Omental fat pad (tissue), 4 donors: Measurements from ENCODE around the gene UVSSA. TPM values are rescaled to one million over a fixed set of nuclear protein-coding genes. Genes with fewer than 3 reads are reported as not detected.

ENCODE experiments used
- ATAC-seq: fragments of 150-250 bp; one replicate; pipeline ENCODE4 v1.9.1; 2016; ENCODE audit warnings: mild to moderate bottlenecking, moderate library complexity; ENCODE audit not compliant: low FRiP score
- DNase-seq: peaks from one replicate; pipeline ENCODE4 v3.0.0-alpha.2; 2019; ENCODE audit warnings: low spot score
- CTCF ChIP-seq, 3 donors: fragments of 450-650 bp; IDR thresholded peaks; one replicate each; pipeline ENCODE4 v1.5.1; 2016 to 2017; ENCODE audit warnings: antibody characterized with exemption in 3 of 3, mild to moderate bottlenecking in 3 of 3, moderate library complexity in 2 of 3
- total RNA-seq, 4 donors: library from RNA; depleted of rRNA; stranded (reverse); fragments of >200 nt; gene quantifications; one replicate each; pipeline ENCODE4 v1.1.0, GENCODE V29; 2016

The UVSSA gene
- total RNA-seq, 4 donors from 2014 or later = 10.2 to 28.2 (median 13.0) TPM

DNA sequence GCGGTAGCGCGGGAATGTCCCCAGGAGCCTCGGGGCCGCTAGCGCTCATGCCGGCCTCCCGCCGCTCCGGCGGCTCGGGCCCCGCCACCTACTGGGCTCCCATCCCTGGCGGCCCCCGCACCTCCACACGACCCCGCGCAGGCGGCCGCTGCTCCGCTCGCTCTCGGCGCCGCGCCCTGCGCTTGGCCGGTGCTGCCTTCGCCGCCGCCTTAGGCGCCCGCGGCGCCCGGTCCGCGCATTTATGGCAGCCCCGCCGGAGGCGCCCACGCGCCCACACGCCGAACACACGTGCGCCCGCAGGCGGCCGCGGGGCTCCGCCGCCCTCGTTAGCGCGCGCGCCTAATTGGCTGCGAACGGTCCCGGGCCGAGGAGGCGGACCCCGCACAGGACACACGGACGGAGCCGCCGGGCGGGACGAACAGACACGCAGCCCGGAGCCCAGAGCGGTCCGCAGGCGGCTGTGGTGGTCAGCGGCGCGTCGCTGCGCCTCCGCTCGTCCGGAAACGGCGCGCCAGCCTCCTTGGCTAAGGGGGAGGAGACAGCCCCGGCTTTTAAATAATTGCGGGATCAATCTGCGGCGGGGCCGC is 59.5 kb downstream of the UVSSA start, which contains the start of gene NKX1-1:
Gene NKX1-1, minus strand, starts transcription at position 49 of the 587 bp plus-strand sequence. Its CDS starts 0 bp downstream, at position 49.
- DNase-seq (no peak), ATAC-seq (no peak)
- no peak for TF ChIP-seq CTCF (IDR thresholded peaks at IDR 0.05)

- ATAC-seq = no peak
- DNase-seq = no peak
- no peak for TF ChIP-seq CTCF (IDR thresholded peaks at IDR 0.05)
These were observed 60.1 kb downstream of the UVSSA start for GRCh38 chr4:1406981-1407656.

GRCh38 chr4:1407657-1408333 is 60.8 kb downstream of the UVSSA start:
- no peak for DNase-seq
- TF ChIP-seq CTCF (IDR thresholded peaks at IDR 0.05) = no peak
- ATAC-seq = no peak

DNA sequence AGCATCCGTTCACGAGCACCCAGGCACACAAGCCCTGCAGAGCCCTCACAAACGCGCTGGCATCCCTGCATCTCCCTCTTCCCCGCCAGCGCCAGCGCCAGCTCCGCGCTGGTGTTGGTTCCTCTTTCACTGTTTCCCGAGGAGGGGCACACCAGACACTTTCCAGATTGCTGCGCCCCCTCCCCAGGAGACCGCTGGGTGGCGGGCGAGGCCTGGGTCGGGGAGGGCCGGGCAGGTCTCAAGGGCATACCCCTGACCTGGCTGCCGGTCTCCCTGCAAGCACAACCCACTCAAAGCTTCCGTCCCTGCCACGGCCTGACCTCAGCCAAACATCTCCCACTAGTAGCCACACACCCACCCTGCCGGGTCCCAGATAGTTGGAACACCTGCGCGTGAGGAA is 61.4 kb downstream of the UVSSA start:
- ATAC-seq = no peak
- no peak for TF ChIP-seq CTCF (IDR thresholded peaks at IDR 0.05)

DNA sequence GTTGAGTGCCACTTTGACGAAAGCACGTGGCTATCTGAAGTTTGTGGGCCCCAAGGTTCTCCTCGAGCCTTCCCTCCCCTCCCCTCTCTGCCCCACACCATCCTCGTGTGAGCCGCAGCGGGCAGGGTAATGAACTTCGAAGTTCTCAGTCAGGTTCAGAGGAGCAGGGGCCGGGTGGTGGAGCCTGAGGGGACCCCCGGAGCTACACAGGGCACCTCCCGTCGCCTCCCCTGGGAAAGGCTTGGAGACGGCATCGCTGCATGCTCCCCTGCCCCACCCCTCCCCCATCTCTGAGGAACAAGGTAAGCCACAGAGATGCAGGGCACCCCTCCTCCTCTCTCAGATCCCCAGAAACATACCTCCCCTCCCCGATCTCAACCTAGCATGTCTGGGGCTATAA is 62.1 kb downstream of the UVSSA start:
- no peak for DNase-seq
- ATAC-seq = no peak
- TF ChIP-seq CTCF (IDR thresholded peaks at IDR 0.05) = no peak

More for the DNA sequence above, 61.4 kb downstream of the UVSSA start:
- DNase-seq = no peak

- TF ChIP-seq CTCF (IDR thresholded peaks at IDR 0.05) = no peak
- ATAC-seq (no peak), DNase-seq (no peak)
These were observed 62.8 kb downstream of the UVSSA start for GRCh38 chr4:1409491-1410425.
